ENCODE results near the gene VSIR.

Gene VSIR

GRCh38 chr10:71746344-71747037 lies 26.8 kb downstream of the VSIR start:
- DNase-seq, result peak; percentile 62

GRCh38 chr10:71745664-71746250 lies 27.6 kb downstream of the VSIR start:
- no peak for DNase-seq

GRCh38 chr10:71744897-71745663 lies 28.2 kb downstream of the VSIR start:
- DNase-seq, result no peak

GRCh38 chr10:71743866-71744265 lies 29.5 kb downstream of the VSIR start:
- DNase-seq, result no peak

DNA sequence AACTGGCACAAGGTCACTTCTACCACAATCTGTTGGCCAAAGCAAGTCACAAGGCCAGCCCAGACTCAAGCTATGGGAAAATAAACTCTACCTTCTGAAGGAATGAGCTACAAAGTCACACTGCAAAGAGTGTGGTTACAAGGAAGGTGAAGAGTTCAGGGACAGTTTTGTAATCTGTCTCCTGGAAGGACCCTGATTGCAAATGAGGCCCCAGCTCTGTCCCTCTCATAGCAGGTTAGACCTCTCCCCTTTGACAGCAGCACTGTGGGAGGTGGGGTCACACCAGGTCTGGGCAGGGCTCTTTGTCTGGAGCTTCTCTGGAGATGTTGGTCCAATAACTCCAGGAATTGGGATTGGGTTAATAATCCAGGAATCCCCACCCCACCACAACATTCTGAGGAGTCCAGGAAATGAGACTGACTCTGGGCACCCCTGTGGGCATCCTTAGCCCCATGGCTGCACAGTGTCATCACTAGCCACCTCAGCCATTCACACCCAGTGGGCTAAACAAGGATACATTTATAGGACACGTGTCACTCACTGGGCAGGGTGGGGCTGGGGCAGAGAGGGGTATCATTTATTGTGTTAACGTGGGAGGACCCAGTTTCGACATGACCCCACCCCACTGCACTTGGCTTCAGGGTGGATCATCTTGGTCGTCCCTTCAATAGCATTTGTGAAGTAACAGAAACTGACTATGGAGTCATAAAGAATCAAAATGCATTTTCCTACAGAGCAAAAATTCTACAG lies 30.1 kb downstream of the VSIR start:
- DNase-seq, result no peak

DNA sequence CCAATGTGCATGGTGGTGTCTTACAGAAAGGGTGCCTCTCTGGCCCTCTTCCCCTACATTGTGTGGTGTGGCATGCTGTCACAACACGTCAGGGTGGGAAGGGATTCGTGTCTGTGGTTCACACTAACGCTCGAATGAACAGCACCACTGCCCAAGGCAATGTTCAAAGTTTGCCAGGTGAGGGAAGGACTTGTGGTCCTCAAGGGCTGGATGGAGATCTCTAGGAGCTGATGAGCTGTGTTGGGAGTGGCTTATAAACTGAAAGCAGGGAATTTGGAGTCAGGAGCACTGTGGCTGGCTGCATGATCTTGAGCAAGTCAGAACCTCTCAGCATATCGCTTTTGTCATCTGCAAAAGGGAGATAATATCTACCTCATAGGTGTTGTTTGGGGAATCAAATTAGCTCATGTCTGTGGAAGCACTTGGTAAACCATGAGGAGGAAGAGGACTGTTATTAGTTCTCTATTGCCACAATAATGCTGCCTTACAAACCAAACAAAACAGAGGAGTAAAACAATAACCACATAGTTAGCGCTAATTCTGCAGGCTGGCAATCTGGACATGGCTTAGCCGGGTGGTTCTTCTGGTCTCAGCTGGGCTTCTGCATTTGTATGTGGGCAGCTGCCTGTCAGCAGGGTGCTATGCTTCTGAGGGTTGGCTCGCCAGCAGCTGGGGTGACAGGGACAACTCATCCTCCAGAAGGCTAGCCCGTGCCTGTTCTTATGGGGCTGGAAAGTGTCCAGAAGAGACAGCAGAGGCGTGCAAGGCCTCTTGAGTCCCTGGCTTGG lies 30.8 kb downstream of the VSIR start:
- no peak for DNase-seq

- DNase-seq, result no peak
Measured at GRCh38 chr10:71741671-71742070, 31.6 kb downstream of the VSIR start.

DNA sequence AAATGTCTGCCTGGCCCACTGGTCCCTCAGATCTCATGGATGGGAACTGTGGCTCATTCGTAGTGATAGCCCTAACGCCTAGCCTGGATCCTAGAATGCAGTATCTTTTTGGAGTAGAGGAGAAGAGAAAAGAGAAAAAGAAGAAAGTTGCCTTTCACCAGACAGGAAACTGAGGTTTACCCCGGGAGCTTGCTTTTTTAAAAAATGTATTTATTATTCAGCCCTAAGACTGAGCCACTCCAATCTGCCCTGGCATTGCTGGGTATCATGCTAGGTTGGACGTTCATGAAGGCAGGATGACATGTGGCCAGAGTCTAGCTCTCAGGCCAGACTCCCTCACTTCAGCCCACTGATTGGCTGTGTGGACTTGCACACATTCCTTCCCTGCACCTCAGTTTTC lies 32.3 kb downstream of the VSIR start:
- no peak for DNase-seq

DNA sequence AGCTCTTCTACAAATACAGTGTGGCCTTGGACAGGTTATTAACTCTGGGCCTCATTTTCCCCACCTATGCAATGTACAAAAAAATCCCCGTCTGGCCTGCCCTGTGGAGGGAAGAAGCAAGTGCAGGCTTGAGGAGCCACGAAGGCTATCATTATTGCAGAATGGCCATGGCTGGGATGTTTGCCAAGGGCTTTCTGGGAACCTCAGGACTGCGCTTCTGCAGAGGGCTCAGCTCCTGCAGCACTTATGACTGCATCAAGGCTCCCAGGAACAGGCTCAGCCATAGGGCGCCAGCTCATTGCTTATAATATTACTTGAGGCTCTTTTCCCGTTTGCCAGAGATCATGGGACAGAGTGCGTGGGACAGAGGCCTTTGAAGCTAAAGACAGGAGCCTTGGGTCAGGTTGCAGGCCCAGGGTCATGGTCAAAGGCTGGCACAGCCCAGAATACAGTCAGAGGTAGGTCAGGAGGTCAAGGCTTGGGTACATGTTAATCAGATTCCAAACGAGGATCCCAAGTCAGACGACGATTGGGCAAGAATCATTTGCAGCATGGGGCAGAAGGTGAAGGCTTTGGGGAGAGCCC lies 33.2 kb downstream of the VSIR start:
- no peak for DNase-seq

DNA sequence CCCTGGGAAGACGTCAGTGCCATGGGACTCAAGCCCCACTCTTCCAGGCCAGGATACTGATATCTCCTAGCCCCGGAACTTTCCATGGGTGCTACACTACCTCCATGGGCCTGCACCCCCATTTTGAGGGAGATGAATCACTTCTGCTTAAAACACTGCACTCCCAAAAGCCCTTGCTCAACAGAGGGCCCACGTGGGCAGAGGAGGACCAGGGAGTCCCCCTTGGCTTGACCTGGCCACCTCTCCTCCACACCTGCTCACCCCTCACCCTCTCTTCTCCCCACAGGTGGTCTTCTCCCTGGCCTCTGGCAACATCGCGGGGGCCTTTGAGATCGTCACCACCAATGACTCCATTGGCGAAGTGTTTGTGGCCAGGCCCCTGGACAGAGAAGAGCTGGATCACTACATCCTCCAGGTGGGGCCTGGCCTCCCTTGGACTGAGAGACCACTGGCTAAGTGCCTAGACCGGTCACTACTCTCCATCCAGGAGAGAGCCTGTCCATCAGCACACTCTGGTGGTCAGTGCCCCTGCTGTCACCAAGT lies 33.9 kb downstream of the VSIR start:
- DNase-seq, result no peak

DNA sequence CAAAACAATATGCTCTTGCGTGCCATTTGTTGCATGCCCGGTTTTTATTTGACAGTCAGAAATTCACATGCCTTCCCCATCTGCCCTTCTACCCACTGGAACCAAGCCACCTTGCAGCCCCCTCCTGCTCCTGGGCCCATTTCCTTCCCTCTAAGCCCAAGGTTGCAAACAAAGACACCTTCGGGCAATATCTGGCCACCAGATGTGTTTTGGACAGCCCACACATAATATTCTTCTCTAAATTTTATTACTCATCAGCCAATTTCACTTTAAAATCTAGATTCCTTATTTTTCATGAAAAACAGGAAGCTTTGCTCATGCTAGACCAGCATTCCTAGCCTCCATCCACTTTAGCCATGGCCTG lies 35.5 kb downstream of the VSIR start:
- no peak for DNase-seq

- peak; percentile 72 for DNase-seq
Measured at GRCh38 chr10:71737001-71737833, 36.1 kb downstream of the VSIR start.

DNA sequence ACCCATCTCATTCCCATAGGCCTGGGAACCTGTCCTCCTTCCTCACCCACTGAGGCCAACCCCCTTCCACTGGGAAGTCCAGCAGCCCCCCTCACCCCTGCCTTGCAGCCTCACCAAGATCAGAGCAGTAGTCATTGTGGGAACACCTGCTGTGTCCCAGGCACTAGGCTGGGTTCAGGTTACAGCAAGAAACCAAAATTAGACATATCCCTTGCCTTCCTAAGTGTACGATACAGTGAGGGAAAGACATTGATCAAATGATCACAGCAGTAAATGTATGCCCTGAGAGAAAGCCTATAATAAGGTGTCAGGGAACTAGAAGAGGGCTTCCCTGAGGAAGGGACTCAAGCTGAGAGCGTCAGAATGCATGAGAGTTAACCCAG lies 36.8 kb downstream of the VSIR start:
- no peak for DNase-seq

DNA sequence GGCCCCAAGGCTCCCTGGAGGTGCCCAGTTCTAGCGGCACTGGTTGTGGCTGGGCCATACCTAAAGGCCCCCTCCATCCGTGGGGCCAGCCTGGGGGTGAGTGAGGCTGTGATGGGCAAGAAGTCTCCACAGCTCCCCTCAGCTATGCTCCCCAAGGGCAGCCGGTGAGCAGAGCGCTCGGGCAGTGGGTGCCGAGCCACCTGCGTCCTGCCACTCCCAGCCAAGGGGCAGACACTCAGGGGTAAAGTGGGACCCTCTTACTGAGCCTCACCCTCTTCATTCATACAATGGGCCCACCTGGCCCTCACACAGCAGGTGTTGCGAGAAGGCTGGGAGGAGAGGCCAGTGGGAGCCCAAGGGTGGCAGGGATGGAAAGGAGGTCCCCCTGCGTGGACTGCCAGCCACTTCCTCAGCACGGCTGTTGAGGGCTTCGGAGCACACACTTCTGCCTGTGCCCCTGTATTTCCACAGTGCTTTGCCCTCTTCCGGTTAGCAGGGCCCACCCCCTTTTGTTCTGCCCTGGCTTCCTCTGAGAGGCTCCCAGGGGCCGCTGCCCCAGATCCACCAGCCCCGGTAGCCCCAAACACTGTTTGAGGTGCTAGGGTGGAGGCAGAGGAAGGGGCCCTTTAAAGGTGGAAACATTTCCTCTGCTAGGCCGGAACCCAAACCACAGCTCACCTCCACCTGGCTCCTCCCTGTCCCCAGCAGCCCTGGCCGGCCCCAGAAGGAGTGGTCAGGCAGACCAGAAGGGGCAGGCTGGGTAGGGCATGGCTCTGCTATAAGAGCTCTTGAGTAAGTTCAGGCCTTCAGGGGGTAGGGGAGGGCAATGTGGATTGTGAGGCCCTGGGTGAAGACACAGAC lies 37.4 kb downstream of the VSIR start:
- DNase-seq, result peak; percentile 74

GRCh38 chr10:71734797-71735196 lies 38.5 kb downstream of the VSIR start:
- DNase-seq, result no peak

DNA sequence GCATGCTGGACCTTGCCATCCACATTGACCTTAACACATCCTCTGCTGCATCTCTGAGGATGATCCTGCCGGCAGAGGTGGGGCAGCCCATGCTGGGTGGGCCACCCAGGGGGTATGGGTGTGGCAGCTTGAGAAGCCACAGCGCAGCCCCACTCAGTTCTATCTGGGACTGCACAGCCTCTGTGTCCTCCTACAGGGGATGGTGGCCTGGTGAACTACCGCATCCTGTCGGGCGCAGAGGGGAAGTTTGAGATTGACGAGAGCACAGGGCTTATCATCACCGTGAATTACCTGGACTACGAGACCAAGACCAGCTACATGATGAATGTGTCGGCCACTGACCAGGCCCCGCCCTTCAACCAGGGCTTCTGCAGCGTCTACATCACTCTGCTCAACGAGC lies 41.5 kb downstream of the VSIR start:
- no peak for DNase-seq

- DNase-seq, result no peak
Measured at GRCh38 chr10:71729161-71729636, 44.1 kb downstream of the VSIR start.

GRCh38 chr10:71727738-71728737 lies 45.3 kb downstream of the VSIR start:
- peak; percentile 68 for DNase-seq
